OCI-LY7 (cell line): ENCODE results near the gene ALPL.

Experiments used
- EZH2phosphoT487 ChIP-seq: fragments of 200-600 bp; sonication (generic); IDR thresholded peaks from 2 replicates; pipeline ENCODE4 v1.6.1; 2018; ENCODE audit warnings: low read depth, borderline replicate concordance, mild to moderate bottlenecking, mixed run types, antibody characterized with exemption, low read length, moderate library complexity, mixed read lengths
- TF ChIP-seq, protein P1 (sequence below): fragments of 200-600 bp; sonication (generic); conservative IDR thresholded peaks from 2 replicates; pipeline ENCODE4 v1.5.1; 2014; ENCODE audit warnings: mild to moderate bottlenecking, antibody characterized with exemption, low read length, moderate library complexity, mixed read lengths

DNA sequence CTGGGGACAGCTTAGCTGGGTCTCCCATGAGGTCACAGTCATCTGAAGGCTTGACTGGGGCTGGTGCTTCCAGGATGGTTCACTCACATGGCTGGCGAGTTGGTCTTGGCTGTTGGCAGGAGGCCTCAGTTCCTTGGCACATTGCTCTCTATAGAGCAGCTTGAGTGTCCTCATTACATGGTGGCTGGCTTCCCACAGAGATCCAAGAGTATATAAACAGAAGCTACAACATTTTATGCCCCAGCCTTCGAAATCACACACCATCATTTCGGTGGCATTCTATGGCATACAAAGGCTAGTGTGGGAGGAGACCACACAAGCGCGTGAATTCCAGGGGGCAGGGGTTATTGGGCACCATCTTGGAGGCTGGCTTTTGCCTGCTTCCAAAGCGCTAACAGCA is 63.0 kb downstream of the ALPL start:
- TF ChIP-seq, protein P1, sequence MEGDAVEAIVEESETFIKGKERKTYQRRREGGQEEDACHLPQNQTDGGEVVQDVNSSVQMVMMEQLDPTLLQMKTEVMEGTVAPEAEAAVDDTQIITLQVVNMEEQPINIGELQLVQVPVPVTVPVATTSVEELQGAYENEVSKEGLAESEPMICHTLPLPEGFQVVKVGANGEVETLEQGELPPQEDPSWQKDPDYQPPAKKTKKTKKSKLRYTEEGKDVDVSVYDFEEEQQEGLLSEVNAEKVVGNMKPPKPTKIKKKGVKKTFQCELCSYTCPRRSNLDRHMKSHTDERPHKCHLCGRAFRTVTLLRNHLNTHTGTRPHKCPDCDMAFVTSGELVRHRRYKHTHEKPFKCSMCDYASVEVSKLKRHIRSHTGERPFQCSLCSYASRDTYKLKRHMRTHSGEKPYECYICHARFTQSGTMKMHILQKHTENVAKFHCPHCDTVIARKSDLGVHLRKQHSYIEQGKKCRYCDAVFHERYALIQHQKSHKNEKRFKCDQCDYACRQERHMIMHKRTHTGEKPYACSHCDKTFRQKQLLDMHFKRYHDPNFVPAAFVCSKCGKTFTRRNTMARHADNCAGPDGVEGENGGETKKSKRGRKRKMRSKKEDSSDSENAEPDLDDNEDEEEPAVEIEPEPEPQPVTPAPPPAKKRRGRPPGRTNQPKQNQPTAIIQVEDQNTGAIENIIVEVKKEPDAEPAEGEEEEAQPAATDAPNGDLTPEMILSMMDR: no peak
- no peak for TF ChIP-seq EZH2phosphoT487
